ENCODE measurements around the gene UACA.
"Not testable (repeated sequence)": the region's sequence is repeated elsewhere in the genome, so short reads cannot be mapped to it uniquely, and the experiment has no call there.

The UACA gene, protein sequence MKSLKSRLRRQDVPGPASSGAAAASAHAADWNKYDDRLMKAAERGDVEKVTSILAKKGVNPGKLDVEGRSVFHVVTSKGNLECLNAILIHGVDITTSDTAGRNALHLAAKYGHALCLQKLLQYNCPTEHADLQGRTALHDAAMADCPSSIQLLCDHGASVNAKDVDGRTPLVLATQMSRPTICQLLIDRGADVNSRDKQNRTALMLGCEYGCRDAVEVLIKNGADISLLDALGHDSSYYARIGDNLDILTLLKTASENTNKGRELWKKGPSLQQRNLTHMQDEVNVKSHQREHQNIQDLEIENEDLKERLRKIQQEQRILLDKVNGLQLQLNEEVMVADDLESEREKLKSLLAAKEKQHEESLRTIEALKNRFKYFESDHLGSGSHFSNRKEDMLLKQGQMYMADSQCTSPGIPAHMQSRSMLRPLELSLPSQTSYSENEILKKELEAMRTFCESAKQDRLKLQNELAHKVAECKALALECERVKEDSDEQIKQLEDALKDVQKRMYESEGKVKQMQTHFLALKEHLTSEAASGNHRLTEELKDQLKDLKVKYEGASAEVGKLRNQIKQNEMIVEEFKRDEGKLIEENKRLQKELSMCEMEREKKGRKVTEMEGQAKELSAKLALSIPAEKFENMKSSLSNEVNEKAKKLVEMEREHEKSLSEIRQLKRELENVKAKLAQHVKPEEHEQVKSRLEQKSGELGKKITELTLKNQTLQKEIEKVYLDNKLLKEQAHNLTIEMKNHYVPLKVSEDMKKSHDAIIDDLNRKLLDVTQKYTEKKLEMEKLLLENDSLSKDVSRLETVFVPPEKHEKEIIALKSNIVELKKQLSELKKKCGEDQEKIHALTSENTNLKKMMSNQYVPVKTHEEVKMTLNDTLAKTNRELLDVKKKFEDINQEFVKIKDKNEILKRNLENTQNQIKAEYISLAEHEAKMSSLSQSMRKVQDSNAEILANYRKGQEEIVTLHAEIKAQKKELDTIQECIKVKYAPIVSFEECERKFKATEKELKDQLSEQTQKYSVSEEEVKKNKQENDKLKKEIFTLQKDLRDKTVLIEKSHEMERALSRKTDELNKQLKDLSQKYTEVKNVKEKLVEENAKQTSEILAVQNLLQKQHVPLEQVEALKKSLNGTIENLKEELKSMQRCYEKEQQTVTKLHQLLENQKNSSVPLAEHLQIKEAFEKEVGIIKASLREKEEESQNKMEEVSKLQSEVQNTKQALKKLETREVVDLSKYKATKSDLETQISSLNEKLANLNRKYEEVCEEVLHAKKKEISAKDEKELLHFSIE (N-terminal part only)

DNA sequence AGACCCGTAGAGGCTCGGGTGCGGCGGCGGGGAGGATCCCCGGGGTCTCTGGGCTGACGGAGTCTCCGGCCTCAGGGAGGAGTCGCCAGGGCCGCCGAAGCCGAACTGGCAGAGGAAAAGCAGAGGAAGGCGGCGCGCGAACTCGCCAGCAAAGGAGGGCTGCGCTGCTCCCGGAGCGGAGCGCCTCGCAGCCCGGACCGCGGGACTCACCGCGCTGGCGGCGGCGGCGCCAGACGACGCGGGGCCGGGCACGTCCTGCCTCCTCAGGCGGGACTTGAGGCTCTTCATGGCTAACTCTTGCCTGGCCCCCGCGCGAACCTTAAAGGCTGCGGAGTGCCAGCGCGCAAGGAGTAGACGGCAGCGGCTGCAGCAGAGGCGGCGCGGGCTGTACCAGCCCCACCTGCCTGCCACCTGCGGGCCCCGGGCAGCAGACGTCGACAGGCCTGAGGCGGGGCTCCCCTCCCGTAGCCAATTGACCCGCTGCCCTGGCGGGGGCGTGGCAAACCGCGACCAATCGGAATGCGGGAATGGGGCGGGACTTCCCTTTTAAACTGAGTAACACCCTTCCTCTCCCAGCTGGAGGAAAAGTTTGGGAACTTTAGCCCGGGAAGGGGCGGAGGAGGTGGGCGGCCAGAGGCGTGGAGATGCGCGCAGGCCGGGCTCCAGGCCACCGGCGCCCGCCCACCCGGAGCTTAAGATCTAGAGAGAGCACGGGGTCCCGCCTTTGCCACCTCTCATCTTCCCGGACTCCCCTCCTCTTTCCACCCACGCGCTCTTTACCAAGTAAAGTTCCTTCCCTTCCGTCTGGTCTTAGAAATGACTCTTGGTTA lies at the start of gene UACA:
Gene UACA (minus strand): TSS at position 439 of the 830 bp plus-strand sequence. CDS start 151 bp downstream, at position 288.
- DNase-seq (ENCODE audit: low read depth), result peak; percentile 65

DNA sequence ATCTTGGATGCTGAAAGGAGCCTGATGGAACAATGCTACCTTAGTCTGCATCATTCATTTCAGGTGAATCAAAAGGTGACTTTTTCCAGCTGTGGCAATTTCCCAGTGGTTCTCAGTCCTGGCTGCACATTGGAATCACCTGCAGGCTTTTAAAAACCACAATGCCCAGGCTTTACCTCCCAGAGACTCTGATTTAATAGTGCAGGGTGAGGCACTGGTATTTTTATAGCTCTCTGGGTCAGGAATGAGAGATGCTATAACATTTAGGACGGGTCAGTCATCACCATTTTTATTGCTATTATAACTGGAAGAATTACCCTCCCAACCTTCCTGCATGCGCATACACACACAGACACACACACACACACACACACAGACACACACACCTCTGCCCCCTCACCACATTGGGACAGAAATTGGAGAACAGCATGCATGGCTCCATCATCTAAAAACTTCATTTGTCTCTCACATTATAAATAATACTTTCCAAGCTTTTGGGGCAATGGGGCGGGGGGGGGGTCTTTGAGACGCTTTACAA lies 49.5 kb upstream of the UACA start:
- DNase-seq (ENCODE audit: low read depth), result no peak

DNA sequence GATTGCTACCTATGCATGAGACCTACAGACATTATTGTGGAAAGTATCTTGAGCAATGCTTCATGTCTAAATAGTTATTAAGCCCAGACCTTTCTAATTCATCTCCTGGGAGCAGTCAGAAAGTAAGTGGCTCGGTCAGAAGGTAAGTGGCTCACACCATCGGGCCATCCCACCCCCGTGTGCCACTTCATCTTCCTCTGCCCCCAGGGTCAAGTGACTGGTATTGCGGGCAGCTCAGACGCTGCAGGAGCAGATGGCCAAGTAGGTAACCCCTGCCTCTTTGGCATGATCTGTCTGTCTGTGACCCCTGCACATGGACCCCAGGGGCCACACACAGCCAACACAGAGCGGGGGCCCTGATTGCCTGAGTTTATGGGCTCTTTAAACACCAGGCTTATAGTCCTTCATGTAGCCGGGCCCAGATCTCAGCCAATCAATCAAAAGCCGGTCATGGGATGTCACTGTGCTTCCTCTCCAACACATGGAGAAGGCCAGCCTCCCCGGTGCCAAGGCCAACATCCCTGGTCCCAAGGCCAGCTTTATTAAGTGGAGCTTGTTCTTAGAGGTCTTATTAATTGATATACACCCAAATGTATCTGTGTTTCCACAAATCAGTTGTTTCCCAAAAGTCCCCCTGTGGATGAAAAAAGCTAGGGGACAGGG lies 47.7 kb upstream of the UACA start:
- no peak for DNase-seq (ENCODE audit: low read depth)

DNA sequence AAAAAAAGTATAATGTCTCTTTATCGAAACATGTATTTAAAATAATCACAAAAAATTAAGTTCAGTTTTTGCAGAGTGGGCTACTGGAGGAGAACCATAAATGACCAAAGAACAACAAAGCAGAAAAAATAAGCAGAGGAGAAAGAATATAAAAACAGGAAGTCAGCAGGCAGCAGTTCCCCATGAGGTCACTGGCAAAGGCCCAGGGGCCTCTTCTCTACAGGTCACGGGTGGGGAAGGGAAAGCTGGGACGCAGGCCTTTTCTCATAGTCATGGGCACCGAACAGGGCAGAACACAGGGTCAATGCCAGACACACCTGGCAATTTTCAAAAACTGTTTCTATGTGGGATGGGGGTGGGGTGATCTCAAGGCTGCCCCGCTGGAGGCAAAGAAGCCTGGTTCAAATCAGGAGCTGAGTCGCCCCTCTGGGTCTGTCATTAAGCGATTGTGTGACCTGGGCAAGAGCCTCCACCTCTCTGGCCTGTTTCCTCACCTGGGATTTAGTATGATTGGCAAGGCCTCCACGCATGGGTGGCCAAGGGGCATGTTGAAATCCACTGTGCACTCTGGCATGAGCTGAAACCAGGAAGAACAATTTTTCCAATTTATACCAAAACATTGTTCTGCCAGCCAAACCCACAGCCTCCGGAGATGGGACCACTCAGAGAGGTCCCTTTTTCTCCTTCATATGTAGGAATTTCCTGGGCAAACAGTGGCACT lies 43.8 kb upstream of the UACA start:
- DNase-seq (ENCODE audit: low read depth), result no peak

DNA sequence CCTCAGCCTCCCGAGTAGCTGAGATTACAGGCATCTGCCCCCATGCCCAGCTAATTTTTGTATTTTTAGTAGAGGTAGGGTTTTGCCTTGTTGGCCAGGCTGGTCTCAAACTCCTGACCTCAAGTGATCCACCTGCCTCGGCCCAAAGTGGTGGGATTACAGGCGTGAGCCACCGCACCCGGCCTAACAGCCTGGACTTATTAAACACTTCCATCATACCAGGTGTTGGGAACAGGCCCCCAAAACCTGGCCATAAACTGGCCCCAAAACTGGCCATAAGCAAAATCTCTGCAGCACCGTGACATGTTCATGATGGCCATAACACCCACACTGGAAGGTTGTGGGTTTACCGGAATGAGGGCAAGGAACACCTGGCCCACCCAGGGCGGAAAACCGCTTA lies 41.0 kb upstream of the UACA start:
- DNase-seq (ENCODE audit: low read depth), result not testable (repeated sequence)

DNA sequence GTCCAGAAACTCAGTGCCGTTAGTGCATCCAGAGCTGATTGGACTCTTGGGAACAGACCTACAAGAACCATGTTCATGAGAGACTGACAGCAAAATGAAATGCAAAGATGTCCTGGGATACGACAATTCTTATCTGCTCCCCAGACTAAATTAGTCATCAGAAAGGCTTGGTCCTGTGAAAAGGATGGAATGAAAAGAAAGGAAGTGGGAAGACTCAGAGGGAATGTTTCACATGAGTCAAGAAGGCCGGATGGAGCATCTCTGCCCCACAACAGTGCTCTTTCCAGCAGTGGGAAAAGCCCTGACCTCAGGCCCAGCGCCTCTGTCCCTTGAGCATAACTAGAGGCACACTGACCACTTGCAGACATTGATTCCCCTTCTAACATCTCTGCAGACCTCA lies 39.3 kb upstream of the UACA start:
- DNase-seq (ENCODE audit: low read depth), result no peak

DNA sequence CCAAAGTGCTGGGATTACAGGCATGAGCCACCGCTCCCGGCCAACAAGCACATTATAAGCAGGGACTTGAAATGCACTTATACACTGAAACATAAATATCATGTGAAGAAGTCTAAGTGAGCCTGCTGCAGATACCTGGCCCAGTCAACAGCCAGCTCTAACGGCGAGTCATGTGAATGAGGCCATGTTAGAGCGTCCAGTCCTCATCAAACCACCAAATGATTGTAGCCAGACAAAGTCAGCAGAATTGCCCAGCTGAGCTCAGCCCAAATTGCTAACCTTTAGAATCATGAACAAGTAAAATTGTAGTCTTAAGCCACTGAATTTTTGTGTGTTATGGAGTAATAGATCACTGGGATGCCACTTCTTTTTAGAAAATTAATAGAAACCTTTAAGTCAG lies 37.8 kb upstream of the UACA start:
- no peak for DNase-seq (ENCODE audit: low read depth)

DNA sequence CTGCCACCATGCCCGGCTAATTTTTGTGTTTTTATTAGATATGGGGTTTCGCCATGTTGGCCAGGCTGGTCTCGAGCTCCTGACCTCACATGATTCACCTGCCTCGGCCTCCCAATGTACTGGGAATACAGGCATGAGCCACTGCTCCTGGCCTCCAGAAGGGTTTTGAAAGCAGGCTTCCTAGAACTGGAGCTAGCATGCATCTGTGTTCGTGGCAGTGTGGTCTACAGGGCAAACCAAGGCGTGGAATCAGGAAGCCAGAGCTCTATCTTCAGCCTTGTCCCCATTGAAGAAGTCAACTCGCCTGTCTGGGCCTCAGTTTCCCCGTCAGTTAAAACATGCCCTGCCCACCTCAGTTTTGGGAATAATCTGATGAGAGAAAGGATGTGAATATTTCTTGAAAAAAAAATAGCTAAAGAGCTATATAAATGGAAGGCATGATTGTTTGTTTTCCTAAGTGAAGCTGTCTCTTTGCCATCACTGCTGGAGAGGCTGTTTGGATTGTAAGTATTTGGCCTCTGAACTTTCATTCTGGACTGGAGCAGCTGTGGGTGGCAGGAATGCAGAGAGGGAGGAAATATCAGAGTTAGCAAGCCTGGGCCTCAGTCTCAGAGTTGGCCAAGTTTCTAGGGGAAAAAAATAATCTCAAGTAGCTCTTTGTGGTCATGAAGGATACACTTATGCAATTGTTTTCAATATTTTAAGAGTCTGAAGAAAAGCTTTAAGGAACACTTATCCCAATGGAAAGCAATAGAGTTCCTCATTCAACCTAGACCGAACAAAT lies 36.5 kb upstream of the UACA start:
- DNase-seq (ENCODE audit: low read depth), result no peak

DNA sequence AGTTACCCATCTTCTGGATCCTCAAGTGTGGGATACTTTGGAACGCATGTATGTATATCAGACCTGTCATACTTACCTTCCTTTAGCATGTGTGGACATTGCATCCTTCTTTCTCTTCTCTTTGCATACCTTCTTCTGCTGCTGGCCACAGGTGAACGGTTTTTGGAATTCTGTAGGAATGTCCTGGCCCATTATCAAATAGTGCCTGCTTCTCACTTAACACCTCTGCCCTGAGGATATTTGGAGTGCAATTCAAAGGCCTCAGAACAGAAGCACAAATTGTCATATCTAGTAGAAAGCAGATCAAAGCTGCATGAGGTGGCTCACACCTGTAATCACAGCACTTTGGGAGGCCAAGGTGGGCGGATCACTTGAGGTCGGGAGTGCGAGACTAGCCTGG lies 34.1 kb upstream of the UACA start:
- DNase-seq (ENCODE audit: low read depth), result no peak

DNA sequence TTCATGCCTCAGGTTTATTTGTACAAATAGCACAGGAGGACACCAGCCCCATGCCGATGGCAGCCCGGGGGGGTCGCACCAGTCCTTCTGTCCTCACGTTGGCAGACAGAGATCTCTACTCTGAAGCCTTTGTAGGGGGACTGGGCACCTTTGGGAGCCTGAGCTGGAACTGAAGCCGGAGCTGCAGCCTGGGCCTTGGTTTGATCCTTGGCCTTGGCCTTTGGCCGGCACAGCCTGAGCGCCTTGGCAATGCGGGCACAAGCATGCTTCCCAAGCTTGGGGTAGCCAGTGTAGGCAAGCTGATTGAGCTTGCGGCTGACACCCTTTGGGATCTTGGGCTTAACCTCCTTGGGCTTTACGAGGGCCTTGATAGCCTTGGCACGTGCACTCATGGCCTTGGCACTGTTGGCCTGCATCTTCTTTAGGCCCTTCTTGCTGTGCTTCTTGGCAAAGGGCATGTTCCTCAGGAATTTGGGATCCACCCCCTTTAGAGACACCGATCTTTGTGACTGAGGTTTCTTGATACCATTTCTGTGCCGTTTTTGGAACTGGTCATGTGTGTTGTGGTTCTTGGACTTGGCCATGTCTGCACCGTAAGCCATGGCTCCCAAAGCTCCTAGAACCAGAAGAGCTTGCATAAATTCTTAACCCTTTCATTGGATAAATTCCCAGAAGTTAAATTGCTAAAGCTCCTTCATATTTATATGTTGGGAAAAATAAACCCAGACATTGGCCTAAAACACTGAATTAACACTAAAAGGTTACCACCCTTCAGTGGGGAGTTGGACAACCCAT lies 33.4 kb upstream of the UACA start:
- no peak for DNase-seq (ENCODE audit: low read depth)

DNA sequence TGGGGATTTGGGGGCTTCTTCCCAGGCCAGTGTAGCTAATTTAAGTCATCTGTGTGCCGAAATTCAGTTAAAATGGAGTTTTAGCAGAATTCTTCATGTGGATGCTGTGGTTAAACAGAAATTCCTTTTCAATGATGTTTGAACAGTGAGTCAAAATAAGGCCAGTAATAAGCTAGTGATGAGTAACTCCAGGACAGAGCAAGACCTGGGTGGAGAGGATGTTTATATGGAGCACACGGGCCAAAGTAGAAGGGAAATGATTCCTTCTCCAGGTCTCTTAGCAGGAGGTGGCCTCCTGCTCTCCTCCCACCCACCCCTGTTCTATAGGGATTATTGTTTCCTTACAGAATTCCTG lies 31.9 kb upstream of the UACA start:
- DNase-seq (ENCODE audit: low read depth), result no peak

DNA sequence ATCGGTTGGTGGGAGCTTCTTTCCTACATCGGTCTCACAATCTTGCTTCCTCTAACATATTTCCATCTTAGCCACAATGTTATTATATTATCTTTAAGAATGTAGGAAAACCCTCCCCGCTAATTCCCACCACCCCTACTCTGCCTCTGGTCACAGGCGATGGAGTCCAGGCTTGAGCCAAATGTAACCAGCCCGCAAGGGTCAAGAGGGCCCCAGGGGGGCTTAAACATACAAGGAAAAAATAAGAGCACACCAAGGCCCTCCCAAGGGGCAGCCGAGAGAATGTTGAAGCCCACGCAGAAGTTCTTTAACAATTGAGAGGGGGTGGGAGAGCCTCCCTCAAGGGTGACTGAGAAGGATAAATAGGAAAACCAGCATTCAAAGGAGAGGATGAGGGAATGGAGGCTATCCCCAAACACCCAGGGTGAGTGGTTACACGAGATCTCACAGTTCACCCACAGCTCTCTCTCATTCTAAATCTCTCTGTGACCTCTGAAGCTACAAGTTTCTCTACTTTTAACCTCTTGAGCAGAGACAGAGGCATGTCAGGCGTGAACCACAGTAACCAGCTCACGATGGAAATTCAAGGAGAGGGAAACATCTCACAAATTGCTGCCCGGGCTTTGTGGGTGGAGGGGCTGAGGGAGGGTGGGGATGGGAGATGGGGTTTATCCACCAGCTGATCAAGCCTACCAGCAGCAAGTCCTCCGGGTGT lies 31.4 kb upstream of the UACA start:
- DNase-seq (ENCODE audit: low read depth), result no peak

DNA sequence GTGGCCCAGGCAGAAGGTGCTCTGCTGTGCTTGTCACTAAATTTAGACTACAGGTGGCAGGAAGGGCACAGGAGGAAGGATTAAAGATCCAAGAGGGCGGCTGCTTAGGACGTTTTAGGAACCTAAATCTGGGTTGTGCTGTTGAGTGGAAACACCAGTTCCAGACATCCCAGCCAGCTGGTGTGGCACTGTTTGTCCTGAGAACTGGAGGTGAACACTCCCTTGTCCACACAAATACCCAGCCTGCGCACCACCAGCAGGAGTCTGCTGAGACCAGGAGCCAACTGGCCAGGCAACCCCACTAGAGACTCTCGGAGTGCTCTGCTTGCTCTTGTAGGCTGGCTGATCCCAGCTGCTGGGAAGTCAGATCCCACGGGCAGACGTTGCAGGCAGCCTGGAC lies 30.3 kb upstream of the UACA start:
- no peak for DNase-seq (ENCODE audit: low read depth)

DNA sequence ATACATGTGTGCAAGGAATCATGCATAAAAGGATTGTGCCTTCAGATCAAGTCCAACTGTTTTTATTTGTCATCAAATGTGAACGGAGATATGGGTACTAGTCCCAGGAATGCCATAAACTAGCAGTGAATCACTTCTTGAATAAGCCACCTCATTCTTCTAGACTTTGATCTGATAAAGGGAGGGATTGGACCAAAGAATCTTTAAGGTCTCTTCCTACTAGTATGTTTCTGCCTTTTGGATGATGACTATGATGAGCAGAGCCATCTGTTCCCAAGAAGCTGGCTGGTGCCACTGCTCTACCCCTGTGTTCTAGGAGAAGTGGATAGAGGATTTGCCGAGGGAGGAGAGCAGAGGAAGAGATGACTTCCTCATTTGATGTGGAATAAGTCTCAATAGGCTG lies 28.8 kb upstream of the UACA start:
- DNase-seq (ENCODE audit: low read depth), result no peak

DNA sequence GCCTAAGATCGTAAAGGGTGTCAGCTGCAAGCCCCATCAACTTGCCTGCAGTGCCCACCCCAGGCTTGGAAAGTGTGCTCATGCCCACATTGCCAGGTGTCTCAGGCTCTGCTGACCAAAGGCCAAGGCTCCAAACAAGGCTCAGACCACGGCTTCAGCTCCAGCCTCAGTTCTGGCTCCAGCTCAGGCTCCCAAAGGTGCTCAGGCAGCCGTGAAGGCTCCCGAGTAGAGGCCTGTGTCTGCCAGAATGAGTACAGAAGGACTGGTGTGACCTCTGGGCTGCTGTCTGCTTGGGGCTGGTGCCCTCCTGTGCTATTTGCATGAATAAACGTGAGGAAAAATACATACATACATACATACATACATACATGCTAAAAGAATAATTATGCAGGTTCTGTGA lies 27.9 kb upstream of the UACA start:
- DNase-seq (ENCODE audit: low read depth), result no peak

DNA sequence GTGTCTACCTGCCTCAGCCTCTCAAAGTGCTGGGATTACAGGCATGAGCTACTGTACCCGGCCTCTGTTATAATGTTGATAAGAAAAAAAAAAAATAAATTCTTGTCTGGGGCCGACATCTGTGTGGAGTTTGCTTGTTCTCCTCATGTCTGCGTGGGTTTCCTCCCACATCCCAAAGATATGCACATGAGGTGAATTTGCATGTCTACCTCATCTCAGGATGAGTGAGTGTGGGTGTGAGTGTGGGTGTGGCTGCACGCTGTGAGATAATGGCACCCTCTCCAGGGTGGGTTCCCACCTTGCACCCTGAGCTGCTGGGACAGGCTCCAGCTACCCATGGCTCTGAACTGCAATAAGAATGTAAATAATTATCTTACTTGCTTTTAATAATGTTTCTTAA lies 25.9 kb upstream of the UACA start:
- DNase-seq (ENCODE audit: low read depth), result no peak

DNA sequence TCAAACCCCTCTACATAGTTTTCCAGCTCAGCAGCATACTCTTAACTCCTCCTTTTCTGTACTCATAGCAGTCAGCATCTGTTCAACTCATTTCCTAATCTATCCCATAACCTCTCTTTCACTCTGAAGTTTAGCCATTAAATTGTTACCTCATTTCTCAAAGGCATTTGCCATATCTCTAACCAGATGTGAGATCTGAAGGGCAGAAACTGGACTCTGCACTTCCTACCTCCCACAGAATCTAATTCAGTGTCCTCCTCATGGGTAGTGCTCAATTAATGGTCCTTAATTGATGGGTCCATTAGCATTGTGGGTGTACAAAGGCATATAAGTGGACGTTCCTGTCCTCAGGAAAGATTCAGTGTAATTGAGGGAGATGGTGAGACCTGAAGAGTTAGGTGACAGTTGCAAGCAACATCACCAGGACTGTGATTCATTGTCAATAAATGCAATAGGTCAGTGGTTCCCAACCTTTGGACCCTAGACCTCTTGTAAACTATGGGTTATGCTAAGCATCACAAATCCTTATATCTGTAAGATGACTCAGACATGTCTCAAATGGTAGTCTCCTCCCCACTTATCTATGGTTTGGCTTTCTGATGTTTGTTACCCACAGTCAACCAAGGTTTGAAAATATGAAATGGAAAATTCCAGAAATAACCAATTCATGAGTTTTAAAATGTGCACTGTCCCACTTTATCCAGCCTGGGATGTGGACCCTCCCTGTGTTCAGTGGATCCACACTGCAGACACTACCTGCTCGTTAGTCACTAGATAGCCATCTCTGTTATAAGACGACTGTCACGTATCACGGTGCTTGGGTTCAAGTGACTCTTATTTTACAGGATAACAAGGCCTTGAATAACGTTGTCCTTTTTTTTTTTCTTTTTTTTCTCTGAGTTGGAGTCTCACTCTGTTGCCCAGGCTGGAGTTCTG lies 25.0 kb upstream of the UACA start:
- no peak for DNase-seq (ENCODE audit: low read depth)

Data from activated T-helper 9 cell treated with anti-CD3 and anti-CD28 coated beads, Interleukin-2, amount 50 U/mL, for 16 hours (primary cell).